A549 (cell line): Measurements from ENCODE around the gene FAM163B.

Source experiments
- FOSL2 ChIP-seq, 2 experiments: fragments of 450-650 bp in 1 of 2; fragments of >200 bp in 1 of 2; sonication (Bioruptor Twin) in 1 of 2; formaldehyde crosslinking; IDR thresholded peaks; 2 replicates each; pipeline versions ENCODE4 v1.5.0 to v1.6.1; 2016 to 2020; ENCODE audit warnings: mild to moderate bottlenecking in 1 of 2, moderate library complexity in 1 of 2
- HOXA7 ChIP-seq: fragments of 250-450 bp; sonication (Bioruptor Pico); IDR thresholded peaks from 2 replicates; pipeline ENCODE4 v1.5.0; 2020; ENCODE audit warnings: mild to moderate bottlenecking, moderate library complexity
- JUNB ChIP-seq: fragments of >200 bp; sonication (Bioruptor Twin); formaldehyde crosslinking; IDR thresholded peaks from 2 replicates; pipeline ENCODE4 v1.6.1; 2016
- POLR2A ChIP-seq: IDR thresholded peaks from 2 replicates; pipeline ENCODE4 v1.6.1; 2012; ENCODE audit warnings: mild to moderate bottlenecking, low read length
- TF ChIP-seq, protein P1 (sequence below): fragments of >200 bp; sonication (Bioruptor Twin); formaldehyde crosslinking; IDR thresholded peaks from 3 replicates; pipeline ENCODE4 v1.5.1; 2016
- TF ChIP-seq, protein P2 (sequence below): IDR thresholded peaks from 2 replicates; pipeline ENCODE4 v1.6.1; 2012
- TF ChIP-seq, protein P3 (sequence below): fragments of 200-600 bp; sonication (generic); IDR thresholded peaks from 2 replicates; pipeline ENCODE4 v1.6.1; 2016; ENCODE audit warnings: antibody characterized with exemption, mild to moderate bottlenecking, moderate library complexity

DNA sequence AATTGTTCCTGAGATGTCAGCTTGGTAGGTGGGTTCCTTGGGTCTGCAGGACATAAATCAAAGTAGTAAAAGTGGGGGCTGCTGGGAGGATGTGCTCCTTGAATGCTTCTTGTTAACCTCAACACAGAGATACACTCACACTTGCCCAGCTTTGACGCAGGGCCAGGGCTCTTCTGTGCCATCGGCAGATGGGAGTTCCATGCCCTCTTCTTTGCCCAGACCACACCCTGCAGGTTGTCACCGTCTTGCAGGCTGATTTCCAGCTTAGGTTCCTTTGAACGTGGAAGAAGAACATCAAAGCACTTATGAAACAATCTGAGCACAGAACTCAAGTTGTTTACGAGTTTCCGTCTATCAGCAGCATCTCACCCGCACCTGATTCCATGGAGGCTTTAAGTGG is 38.0 kb upstream of the FAM163B start:
- no peak for TF ChIP-seq POLR2A
- no peak for TF ChIP-seq FOSL2 (IDR thresholded peaks at IDR 0.05)
- TF ChIP-seq FOSL2 (CRISPR knock-in tag; IDR thresholded peaks at IDR 0.05) = no peak
- no peak for TF ChIP-seq HOXA7 (CRISPR knock-in tag)
- TF ChIP-seq, protein P1, sequence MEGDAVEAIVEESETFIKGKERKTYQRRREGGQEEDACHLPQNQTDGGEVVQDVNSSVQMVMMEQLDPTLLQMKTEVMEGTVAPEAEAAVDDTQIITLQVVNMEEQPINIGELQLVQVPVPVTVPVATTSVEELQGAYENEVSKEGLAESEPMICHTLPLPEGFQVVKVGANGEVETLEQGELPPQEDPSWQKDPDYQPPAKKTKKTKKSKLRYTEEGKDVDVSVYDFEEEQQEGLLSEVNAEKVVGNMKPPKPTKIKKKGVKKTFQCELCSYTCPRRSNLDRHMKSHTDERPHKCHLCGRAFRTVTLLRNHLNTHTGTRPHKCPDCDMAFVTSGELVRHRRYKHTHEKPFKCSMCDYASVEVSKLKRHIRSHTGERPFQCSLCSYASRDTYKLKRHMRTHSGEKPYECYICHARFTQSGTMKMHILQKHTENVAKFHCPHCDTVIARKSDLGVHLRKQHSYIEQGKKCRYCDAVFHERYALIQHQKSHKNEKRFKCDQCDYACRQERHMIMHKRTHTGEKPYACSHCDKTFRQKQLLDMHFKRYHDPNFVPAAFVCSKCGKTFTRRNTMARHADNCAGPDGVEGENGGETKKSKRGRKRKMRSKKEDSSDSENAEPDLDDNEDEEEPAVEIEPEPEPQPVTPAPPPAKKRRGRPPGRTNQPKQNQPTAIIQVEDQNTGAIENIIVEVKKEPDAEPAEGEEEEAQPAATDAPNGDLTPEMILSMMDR = no peak
- TF ChIP-seq, protein P2, sequence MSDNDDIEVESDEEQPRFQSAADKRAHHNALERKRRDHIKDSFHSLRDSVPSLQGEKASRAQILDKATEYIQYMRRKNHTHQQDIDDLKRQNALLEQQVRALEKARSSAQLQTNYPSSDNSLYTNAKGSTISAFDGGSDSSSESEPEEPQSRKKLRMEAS = no peak
- no peak for TF ChIP-seq JUNB
- TF ChIP-seq, protein P3, sequence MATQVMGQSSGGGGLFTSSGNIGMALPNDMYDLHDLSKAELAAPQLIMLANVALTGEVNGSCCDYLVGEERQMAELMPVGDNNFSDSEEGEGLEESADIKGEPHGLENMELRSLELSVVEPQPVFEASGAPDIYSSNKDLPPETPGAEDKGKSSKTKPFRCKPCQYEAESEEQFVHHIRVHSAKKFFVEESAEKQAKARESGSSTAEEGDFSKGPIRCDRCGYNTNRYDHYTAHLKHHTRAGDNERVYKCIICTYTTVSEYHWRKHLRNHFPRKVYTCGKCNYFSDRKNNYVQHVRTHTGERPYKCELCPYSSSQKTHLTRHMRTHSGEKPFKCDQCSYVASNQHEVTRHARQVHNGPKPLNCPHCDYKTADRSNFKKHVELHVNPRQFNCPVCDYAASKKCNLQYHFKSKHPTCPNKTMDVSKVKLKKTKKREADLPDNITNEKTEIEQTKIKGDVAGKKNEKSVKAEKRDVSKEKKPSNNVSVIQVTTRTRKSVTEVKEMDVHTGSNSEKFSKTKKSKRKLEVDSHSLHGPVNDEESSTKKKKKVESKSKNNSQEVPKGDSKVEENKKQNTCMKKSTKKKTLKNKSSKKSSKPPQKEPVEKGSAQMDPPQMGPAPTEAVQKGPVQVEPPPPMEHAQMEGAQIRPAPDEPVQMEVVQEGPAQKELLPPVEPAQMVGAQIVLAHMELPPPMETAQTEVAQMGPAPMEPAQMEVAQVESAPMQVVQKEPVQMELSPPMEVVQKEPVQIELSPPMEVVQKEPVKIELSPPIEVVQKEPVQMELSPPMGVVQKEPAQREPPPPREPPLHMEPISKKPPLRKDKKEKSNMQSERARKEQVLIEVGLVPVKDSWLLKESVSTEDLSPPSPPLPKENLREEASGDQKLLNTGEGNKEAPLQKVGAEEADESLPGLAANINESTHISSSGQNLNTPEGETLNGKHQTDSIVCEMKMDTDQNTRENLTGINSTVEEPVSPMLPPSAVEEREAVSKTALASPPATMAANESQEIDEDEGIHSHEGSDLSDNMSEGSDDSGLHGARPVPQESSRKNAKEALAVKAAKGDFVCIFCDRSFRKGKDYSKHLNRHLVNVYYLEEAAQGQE = no peak
